NCI-H2227 treated with DMSO at 0.1 percent for 48 hours (cell line): ENCODE results near the gene P2RY14.

ENCODE experiments used
- DNase-seq: peaks from one replicate; lab custom pipeline; 2025; lab: John Stamatoyannopoulos, UW

P2RY14 gene

GRCh38 chr3:151213881-151214280, 64.5 kb downstream of the P2RY14 start:
- DNase-seq: no peak

- no peak for DNase-seq
These were observed 65.2 kb downstream of the P2RY14 start for GRCh38 chr3:151213151-151213550.

GRCh38 chr3:151210676-151211381, 67.5 kb downstream of the P2RY14 start:
- DNase-seq: peak; percentile 8

GRCh38 chr3:151209654-151210053, 68.7 kb downstream of the P2RY14 start:
- DNase-seq: no peak

GRCh38 chr3:151206201-151206600, 72.1 kb downstream of the P2RY14 start:
- DNase-seq: no peak

- DNase-seq: no peak
These were observed 72.9 kb downstream of the P2RY14 start for GRCh38 chr3:151205482-151205881.

GRCh38 chr3:151204530-151205402, 73.6 kb downstream of the P2RY14 start:
- no peak for DNase-seq

GRCh38 chr3:151203051-151203420, 75.3 kb downstream of the P2RY14 start, which contains the start of gene GPR171:
GPR171 (minus strand) TSS chr3:151203216; CDS start chr3:151199386, 3,830 bp downstream.
- DNase-seq: no peak

GRCh38 chr3:151201051-151201730, 77.2 kb downstream of the P2RY14 start:
- no peak for DNase-seq

- DNase-seq: no peak
These were observed 77.8 kb downstream of the P2RY14 start for GRCh38 chr3:151200586-151200985.

GRCh38 chr3:151199554-151200438, 78.5 kb downstream of the P2RY14 start:
- DNase-seq: no peak

GRCh38 chr3:151198849-151199248, 79.5 kb downstream of the P2RY14 start:
- no peak for DNase-seq

GRCh38 chr3:151197981-151198767, 80.2 kb downstream of the P2RY14 start:
- DNase-seq: no peak

- DNase-seq: no peak
These were observed 81.1 kb downstream of the P2RY14 start for GRCh38 chr3:151197228-151197627.

- no peak for DNase-seq
These were observed 81.9 kb downstream of the P2RY14 start for GRCh38 chr3:151196434-151196833.

GRCh38 chr3:151195826-151196225, 82.5 kb downstream of the P2RY14 start:
- no peak for DNase-seq

- no peak for DNase-seq
These were observed 85.8 kb downstream of the P2RY14 start for GRCh38 chr3:151192545-151192944.

GRCh38 chr3:151191095-151191494, 87.2 kb downstream of the P2RY14 start:
- no peak for DNase-seq

- no peak for DNase-seq
These were observed 95.1 kb downstream of the P2RY14 start for GRCh38 chr3:151183265-151183671.

- no peak for DNase-seq
These were observed 95.8 kb downstream of the P2RY14 start for GRCh38 chr3:151182349-151183079.
